Activated T-helper 1 cell treated with Interleukin-2 at 50 U/mL for 16 hours (primary cell): ENCODE results near the gene MCRS1.

ENCODE experiments used
- DNase-seq: peaks from one replicate; pipeline ENCODE4 v3.0.0-alpha.2; 2020; ENCODE audit warnings: low read depth

MCRS1 gene

DNA sequence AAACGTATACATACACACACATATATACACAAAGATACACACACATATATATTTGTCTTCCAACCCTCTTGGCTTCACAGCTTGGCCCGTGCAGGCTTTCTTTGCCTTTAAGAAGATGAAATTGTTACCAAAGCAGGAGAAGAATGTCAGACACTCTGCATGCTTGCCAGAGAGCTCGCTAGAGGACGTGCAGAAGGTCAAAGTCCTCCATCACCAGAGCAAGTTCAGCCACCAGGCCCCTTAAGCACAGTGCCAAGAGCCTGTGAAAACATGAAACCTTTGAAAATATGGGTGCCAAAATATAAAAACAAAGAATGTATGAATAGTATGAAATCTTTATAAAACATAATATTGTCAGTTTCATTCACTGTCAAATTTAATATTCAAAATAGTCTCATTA is 14.9 kb upstream of the MCRS1 start:
- no peak for DNase-seq

DNA sequence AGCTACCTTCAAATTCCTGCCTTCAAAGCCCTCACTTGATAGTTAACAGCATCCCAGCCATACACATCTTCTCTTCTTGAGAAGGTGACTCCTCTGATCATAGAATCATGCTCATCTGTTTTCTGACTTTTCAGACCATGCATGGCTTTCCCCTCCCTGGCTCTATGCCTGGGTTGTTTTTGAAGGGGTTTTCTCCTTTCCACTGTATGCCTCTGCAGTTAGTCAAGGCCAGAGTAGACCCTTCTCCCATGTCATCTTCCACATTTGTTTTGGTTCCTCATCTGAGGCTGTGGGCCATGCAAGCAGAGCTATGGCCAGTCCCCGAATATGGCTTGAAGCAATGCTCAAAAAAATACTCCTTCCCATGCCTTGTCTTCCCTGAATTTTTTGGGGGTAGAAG is 14.3 kb upstream of the MCRS1 start:
- DNase-seq = no peak

DNA sequence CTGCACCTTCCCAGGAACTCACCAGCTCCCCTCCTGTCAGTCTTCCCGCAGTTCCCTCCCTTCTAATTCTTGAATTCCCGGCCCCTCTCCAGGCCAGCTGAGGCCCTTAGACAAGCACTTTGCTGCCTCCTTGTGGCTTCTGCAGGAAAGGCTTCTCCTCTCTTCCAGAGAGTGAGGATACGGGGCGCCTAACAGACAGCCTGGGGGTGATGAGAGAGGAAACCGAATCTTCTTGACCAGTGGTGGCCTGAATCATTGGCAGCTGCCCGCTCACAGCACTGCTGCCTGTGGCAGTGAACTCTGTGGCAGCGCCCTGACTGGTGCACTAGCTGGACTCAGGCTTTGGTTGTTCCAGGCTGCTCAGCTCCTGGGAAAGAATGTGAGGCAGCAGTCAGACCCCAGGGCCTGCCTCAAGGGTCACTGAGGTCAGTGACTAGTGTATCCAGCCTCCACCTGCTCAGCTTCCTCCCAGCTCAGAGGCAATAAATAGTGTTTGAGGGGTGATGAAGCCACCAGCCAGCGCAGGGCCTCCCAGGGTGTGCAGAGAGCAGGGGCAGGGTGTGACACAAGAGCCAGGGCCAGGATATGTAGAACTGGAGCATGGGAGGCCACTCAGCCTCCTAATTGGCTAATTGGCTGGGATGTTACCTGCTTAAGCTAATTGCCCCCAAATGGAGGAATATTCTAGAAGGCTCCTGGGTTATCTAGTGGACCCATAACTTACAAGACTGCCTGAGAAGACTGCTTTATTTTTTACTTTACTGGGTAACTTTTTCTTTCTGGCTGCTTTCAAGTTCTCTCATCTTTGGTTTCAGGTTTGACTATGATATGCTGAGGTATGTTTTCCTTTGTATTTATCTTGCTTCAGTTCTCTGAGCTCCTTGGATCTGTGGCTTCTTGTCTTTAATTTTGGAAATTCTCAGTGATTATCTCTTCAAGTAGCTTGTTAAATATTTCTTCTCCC is 12.9 kb upstream of the MCRS1 start:
- DNase-seq = peak; percentile 27

DNA sequence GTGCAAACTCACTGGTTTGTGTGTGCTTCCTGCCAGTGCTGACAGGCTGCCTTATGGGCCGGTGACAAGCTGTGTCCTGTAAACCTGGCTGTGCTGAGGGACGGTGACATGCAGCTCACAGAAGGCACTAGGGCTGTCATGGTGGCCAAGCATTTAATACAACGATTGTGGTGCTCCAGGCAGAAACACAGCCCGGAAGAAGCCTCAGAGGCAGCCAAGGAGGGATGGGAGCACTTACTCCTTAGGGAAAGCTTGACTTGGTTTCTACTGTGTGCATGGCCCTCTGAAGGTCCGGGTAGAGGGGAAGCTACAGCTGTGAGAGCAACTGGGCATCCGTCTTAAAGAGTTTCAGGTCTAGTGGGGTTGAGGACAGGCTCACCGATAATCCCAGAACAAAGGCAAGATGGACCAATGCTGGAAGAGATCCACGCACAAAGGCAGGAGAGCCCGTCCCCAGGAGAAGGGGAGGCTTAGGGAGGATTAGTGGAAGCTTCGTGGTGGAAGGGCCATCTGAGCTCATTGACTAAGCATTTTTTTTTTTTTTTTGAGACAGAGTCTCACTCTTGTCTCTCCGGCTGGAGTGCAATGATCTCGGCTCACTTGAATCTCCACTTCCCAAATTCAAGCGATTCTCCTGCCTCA is 10.7 kb upstream of the MCRS1 start:
- no peak for DNase-seq

DNA sequence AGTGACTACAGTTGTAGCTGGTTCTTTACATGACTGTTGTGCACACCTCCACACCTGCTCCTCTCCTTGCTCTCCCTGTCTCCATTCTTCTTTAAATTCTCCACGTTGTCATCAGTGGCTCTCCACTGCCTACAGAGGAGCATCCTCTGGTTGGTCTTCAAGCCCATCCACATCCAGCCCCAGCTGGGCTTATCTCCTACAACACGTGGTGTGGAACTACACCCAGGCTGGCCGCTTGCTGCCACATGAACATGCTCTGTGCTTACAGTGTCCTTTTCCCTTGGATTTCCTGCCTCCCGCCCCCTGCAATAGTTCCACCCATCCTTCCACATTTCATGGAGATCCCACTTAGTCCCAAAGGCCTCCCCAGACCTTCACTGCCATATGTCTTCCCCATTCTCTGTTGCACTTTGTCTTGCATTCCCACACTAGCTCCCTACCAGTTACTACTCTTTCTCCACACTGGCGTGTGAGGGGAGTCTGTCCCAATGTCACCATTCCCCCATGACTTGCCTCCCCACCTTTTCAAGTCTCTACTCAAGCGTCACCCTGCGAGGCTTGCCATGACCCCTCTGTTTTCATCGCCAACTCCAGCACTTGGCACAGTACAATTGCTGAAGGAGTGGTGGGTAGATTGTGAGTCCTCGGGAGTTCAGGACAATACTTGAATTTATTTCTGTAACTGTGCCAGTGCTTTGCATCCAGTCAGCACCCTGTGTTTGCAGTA is 9.8 kb upstream of the MCRS1 start:
- no peak for DNase-seq

DNA sequence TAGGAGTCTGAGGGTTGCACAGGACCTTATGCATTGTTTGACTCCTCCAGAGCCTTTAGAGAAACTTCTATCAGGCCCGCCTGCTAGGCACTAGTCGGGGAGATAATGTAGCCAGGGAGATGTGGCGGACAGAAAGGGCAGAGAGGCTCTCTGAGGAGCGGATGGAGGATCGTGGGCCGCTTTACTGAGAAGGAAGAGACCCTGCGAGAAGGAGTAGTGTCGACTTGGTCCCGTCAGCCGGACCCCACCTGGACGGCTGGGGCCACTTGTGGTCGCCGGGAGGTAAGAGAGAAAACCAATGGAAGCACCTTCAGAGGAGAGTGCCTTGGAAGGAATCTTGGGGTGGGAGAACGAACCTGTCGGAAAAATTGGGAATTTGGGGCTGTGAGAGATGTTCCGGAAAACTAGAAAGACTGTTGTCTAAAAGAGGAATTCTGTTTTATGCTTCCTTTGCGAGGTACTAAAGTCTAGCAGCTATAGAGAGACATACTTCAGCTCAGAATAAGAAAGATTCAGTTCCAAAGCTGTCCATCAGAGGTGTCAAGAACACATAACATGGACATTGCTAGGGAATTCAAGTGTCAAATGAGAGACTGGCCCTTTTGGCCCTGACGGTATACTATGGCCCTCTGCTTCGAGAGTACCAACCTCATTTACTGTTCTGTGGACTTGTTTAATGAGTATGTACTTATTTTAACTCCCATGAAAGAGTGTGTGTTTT is 660 bp upstream of the MCRS1 start:
- no peak for DNase-seq

DNA sequence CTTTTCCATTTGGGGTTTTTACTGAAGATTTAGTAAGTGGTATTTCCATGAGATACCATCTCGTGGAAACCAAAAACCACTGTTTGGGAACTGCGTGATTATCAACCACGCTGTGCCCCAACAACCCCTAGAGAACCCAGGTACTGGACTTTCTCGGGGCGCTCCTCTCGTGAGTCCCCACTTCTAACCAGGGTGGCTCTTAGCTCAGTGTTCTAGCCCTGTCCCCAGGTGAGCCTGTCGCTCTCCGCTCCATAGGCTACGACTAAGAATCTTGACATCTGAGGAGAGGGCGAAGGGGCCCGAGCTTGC is 686 bp downstream of the MCRS1 start:
- no peak for DNase-seq

DNA sequence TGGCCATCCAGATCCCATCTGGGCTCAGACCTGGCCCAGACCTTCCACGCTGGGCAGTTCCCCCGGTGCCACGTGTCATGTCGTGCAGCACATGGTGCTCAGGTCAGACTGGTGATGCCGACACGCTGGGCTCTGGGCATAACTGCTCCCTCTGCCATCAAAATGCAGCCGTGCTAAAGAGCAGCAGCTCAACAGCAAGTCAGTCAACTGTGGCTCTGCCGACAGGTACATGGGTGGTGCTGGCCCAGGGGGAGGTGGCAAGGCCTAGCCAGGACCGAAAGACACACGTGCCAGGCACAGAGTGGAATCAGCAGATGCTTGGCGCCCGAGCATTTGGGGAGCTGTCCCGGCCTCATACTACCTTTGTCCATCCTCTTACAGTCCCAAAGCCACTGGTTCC is 1.6 kb downstream of the MCRS1 start:
- DNase-seq = no peak

DNA sequence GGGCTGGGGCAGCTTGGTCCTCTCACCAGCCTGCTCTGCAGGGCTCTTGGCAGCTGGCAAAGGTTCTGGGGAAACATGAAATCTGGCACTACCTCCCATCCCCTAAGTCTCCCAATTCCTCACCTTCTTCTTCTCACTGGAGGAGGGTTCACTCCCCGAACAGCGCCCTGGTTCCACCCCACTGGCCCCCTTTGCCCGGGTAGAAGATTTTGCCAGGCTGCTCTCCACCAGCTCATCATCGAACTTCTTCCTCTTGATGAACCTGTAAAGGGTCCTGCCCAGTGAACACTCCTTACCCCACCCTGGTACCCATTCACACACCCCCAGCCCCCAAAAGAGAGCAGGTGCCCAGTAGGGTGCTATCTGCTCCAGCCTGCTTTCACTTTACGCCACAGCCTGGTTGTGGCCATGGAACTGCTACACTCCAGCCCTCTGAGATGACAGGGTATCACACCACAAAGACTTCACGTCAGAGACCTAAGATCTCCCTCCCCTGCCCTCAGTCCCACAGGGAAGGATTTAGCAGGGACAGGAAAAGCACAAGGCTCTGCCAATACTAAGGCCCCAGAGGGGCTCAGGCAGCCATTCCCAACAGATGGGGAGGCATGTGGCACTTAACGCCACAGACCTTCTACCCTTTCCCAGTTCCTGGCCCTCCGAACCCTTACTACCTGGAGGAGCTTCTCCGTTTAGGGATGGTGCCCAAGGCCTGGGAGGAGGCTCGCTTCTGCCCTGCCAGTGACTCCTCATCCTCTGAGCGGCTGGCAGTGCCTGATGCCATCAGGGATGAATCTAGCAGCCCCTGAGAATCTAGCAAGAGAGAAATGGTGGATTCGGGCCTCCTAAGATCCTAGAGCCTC is 2.3 kb downstream of the MCRS1 start:
- DNase-seq = no peak

DNA sequence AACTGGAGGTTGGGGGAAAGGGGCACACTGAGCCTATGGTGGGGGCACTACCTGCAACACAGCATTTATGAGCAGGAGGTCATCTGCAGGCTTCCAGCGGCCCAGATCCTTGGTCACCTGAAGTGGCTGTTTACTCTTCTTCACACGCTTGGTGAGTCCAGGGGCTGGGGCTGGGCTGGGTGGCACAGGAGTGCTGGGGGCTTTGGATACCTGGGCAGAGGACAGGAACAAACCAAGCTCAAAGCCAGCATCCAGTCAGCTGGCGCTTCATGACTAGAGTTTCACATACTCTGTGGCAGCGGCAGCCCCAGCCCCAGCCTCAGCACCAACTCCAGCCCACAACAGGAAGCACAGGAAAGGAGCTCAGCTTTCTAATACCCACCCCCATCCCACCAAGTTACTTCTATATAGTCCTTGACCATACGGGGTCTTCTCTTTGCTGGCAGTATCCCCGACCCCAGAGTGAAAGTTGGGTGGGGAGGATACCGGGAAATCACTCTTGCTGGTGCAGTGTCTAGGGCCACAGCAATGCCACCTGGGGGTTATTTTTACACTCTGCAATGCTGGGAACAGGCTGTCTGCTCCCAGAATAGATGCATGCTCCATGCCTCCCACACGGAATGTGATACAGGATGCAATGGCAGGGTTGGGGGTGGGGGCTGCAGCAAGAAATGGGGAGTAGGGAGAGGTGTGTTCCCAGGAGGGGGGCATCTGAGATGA is 3.1 kb downstream of the MCRS1 start:
- no peak for DNase-seq

DNA sequence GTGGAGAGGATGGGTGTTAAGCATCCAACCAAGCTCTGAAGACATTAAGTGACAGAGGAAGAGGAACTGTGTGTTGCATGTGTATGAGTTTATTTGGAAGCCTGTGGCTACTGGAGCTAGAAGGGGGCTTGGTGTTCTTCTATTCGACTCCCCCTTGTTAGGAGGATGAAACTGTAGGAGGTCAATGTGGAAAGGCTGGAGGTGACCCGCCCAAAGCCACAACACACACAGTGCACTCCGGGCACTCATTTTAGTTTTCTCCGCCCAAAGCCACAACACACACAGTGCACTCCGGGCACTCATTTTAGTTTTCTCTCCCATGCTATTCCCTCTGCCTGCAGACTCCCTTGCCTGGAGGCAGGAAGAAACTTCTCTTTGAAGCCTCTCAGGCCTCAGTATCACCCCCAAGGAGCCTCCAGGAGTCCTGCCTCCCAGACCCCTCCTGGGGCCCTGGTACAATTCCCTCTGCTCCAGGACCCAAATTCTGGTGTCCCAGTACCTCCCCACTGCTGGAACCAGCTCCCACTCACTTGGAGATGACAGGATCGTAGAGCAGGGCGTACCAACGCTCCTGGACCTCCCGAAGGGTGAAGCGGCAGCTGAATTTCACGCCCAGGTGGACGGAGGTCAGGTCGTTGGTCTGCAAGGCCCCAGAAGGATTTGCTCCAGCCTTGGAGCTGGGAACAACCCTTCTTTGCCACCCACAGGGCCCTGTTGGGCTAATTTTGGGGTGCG is 3.8 kb downstream of the MCRS1 start:
- no peak for DNase-seq

DNA sequence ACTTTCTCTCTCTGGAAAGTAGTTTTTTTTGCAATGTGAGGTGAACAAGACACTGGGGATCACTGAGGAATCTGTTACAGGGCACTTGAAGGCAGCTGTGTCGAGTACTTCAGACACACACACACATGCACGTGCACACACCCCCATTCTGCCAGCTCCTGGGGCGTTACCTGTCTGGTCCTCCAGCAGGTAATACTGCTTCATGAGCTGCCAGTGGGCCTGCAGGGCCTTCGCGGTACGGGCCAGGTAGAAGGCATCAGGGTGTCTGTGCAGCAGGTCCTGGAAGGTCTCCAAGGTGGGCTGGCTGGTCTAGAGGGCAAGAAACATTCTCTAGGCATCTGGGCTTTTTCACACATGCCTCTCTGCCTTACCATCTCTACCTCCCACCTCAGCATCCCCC is 5.1 kb downstream of the MCRS1 start:
- no peak for DNase-seq

DNA sequence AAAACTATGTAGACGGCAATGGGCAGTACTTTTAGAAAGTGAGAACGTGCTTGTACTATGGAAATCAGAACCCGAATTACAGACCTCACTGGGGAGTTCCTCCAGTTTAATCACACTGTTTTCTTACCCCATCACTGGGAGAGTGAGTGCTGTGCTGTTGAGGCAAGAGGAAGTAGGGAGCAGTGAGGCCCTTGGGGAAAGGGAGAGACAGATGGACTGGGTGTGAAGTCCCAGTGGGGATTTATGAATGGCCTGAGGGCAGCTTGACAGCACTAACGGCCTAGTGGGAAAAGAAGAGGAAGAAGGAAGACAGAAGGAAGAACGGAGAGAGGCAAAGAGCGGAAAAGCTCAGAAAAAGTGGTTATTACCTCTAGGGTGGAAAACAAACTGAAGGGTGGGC is 5.7 kb downstream of the MCRS1 start:
- DNase-seq = no peak

DNA sequence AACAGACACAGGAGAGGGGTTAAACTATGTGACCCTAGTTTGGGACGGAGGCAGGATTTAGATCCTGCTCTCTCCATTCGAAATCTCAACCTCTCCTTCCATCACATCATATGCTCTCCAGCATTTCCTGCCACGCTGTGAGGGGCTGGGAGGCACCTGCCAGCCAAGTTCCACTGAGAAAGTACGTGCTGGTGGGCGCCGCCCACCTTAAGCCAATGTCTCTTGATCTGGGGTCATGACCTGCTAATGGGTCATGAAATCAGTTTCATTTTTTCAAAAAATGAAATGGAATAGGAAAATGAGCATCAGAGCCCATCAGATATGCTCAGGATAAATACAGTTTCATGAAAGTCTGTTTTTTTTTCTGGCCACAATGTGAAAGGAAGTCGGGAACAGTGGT is 7.2 kb downstream of the MCRS1 start:
- no peak for DNase-seq

DNA sequence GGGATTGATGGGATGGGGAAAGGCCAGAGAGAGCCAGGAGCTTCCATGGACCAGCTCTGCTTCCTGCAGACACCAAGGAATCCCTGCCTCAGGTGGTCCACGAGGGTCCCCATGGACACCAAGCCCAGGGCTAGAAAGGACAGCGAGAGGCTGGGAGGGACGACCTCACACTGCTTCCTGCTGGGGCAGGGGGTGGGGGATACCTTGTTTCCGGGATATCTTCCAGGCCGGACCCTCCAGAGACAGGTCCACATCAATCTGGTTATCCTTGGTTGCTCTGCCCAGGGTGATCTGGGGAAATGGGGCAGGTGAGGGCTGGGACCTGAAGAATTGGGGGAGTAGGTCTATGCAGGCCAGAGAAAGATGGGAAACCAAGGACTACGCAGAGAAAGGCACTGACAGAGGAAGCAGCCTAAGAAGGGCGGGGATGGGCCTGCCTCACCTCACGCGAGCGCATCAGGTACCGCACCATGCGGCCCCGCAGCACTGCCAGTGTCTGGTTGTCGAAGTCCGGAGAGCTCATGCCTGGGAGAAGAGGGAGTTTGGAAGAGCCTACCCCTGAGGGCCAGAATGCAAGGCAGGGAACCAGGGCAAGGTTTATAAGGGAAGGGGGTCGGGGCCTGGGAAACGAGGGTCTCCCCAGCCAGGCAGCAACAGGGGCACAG is 8.8 kb downstream of the MCRS1 start:
- no peak for DNase-seq

DNA sequence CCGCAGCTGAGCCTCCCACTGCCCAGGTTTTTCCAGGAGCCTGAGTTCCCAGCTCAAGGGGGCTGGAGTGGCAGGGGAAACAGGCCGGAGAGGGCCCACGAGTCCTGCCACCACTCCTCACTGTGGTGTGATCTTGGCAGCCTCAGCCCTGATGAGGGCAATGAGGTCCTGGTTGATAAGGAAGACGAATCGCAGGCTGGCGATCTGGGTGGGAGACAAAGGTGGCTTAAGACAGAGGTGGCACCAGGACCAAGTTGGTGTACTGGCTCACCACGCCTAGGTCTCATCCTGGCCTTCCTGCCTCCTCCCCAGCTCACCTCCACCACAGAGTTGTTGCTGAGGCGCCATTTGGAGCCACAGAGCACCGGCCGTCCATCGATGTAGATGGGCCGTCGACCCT is 9.4 kb downstream of the MCRS1 start:
- DNase-seq = no peak

DNA sequence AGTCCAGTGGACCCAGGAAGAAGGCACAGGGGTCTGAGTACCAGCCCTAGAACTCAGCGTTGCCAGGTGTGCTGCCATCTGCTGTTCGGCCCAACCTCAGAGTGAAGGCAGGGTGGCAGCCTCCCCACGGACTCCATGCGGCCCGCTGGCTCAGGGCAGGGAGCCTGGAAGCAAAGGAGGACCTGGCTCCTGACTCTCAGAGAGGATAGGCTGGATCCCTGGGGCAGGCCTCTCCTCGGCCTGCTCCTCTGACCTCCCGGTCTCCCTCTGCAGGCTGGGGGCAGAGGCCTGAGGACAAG is 10.1 kb downstream of the MCRS1 start:
- no peak for DNase-seq

DNA sequence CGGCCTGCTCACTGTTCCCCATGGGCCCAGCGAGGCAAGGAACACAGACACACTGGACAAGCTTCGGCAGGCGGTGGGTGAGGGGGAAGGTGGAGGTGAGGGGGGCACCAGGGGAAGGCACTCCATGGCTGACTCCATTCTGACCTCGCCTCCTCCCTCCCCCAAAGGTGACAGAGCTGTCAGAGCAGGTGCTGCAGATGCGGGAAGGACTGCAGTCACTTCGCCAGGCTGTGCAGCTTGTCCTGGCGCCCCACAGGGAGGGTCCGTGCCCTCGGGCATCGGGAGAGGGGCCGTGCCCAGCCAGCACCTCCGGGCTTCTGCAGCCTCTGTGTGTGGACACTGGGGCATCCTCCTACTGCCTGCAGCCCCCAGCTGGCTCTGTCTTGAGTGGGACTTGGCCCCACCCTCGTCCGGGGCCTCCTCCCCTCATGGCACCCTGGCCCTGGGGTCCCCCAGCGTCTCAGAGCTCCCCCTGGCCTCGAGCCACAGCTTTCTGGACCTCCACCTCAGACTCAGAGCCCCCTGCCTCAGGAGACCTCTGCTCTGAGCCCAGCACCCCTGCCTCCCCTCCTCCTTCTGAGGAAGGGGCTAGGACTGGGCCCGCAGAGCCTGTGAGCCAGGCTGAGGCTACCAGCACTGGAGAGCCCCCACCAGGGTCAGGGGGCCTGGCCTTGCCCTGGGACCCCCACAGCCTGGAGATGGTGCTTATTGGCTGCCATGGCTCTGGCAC is 10.6 kb downstream of the MCRS1 start:
- no peak for DNase-seq
